ENCODE measurements around the gene SETD3. TPM values are rescaled to one million over a fixed set of nuclear protein-coding genes. Genes with fewer than 3 reads are reported as not detected.

The SETD3 gene
- total and polyA plus RNA-seq, 8 donors = 36.3 to 78.7 (median 40.5) TPM

DNA sequence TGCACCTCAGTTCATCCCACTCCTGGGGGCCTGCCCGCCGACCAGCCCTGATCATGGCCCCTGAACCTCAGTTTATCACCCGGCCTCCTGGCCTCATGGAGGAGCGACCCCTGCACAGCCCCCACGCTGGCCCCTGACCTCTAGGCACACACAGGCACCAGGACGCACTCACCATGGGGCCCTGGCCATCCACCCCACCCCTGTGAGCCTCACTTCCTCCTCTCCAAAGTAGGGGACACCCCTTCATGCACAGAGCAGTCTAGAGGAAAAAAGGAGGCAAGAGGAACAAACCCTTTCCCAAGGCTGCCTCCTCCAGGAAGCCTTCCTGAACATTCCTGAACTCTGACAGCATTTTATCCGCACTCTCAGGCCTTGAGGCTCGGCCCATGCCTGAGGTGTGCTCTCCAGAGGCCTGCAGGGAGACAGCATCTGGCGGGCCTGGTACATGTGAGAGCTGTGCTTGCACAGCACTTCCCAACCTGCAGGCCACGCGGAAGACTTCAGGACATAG lies 40.0 kb upstream of the SETD3 start:
- DNase-seq = peak in 1 of 4 donors; percentile 43
- Histone ChIP-seq H3K27me3 (no peaks in the 10 kb centered on the region), H3K4me3 (no peak overlapping the region), H3K27ac (no peak overlapping the region), H3K4me1 (peaks cover 4 to 33% of the 10 kb centered on the region in 2 donors), H3K36me3 (peaks cover 0 to 3% of the 10 kb centered on the region in 2 donors), H3K9me3 (no peaks in the 10 kb centered on the region)
- no peak for TF ChIP-seq CTCF (IDR thresholded peaks at IDR 0.05)
- ATAC-seq = no peak
- intact Hi-C loops (cut with DNase I) = loop anchor here in 1 of 2 donors (10.0 kb wide), 1 partner anchor 104 kb away; no protein-coding TSS in a partner anchor

DNA sequence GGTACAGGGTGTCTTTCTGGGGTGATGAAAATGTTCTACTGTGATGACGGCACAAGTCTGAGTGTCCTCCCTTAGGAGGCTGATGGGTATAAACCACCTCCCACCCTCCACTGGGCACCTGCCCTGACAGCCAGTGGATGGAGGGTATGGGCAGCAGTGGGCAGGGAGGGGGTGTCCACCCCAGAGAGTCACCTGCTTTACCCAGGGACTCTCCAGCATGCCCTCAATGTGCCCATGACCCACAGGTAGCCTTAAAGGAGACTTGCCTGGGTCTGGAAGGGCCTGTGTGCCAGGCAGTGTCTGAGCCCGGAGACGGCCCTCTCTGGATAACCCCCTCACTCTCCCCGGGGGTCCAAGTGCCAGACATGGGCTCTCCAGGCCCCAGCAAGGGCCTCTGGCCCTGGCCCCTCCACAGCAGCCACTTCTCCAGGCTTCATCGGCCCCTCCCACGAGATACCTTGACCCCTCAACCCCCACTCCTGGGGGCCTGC lies 39.3 kb upstream of the SETD3 start:
- no peaks in the 10 kb centered on the region for H3K27me3 ChIP-seq
- peaks cover 4 to 27% of the 10 kb centered on the region in 2 donors for H3K4me1 ChIP-seq
- H3K36me3 ChIP-seq = peaks cover 0 to 7% of the 10 kb centered on the region in 2 donors
- ATAC-seq (no peak), DNase-seq (peak in 1 of 4 donors; percentile 54)
- intact Hi-C loops (cut with DNase I) = loop anchor here (5.0 to 10.0 kb wide), 2 partner anchors 105 to 107 kb away; no protein-coding TSS in a partner anchor
- TF ChIP-seq CTCF (IDR thresholded peaks at IDR 0.05) = no peak
- no peak overlapping the region for H3K4me3 ChIP-seq
- no peak overlapping the region for H3K27ac ChIP-seq
- H3K9me3 ChIP-seq = no peaks in the 10 kb centered on the region

DNA sequence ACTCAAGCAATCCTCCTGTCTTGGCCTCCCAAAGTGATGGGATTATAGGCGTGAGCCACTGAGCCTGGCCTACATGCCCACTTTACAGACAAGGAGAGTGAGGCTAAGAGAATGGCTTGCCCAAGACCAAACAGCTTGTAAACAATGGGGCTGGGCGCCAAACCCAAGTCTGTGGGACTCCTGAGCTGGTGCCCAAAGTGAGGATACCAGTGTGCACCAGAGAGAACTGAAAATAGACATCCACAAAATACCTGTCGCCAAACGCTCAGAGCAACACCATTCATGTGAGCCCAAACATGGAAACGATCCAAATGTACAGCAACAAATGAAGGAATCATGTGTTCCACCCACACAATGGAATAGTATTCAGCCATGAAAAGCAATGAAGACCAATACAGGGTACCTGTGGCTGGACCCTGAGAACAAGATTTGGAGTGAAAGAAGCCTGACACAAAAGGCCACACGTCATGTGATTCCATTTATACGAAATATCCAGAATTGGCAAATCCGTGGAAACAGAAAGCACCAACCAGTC lies 38.8 kb upstream of the SETD3 start:
- DNase-seq (no peak), ATAC-seq (no peak)
- Histone ChIP-seq H3K36me3 (peaks cover 0 to 12% of the 10 kb centered on the region in 2 donors), H3K4me3 (no peak overlapping the region), H3K4me1 (peaks cover 0 to 21% of the 10 kb centered on the region in 2 donors), H3K27ac (no peak overlapping the region), H3K9me3 (no peaks in the 10 kb centered on the region), H3K27me3 (no peaks in the 10 kb centered on the region)
- intact Hi-C loops (cut with DNase I) = loop anchor here in 1 of 2 donors (5.0 kb wide), 1 partner anchor 108 kb away; no protein-coding TSS in a partner anchor
- no peak for TF ChIP-seq CTCF (IDR thresholded peaks at IDR 0.05)

- Histone ChIP-seq H3K27ac (no peak overlapping the region), H3K4me1 (peaks cover 0 to 14% of the 10 kb centered on the region in 2 donors), H3K36me3 (peaks cover 0 to 19% of the 10 kb centered on the region in 2 donors), H3K4me3 (no peak overlapping the region), H3K27me3 (no peaks in the 10 kb centered on the region), H3K9me3 (no peaks in the 10 kb centered on the region)
- intact Hi-C loops (cut with DNase I) = loop anchor here in 1 of 2 donors (5.0 kb wide), 1 partner anchor 109 kb away; no protein-coding TSS in a partner anchor
- TF ChIP-seq CTCF (IDR thresholded peaks at IDR 0.05) = peak; percentile 97 to 98
- peak; percentile 42 to 92 (median 68) for DNase-seq
- ATAC-seq = peak; percentile 88
These were observed 38.0 kb upstream of the SETD3 start for GRCh38 chr14:99518441-99519346.

Measured in left lung (tissue), 10 donors.